ENCODE results near the gene GAL3ST3.

GRCh38 chr11:66069715-66070603 lies 21.0 kb upstream of the GAL3ST3 start, which contains the start of gene PACS1:
- TF ChIP-seq CTCF (optimal IDR thresholded peaks at IDR 0.05 in 1 of 3, IDR thresholded peaks at IDR 0.05 in 1 of 3, conservative IDR thresholded peaks at IDR 0.05 in 1 of 3; ENCODE audit: extremely low read depth in 1 of 3, insufficient read depth in 2 of 3, low read length in 3 of 3) (no peak), EZH2 (IDR thresholded peaks at IDR 0.05; ENCODE audit: low read length) (no peak)

Data from keratinocyte (primary cell).